ENCODE measurements around the gene BTBD9.

GRCh38 chr6:38688579-38689087 is 48.9 kb upstream of the BTBD9 start:
- TF ChIP-seq, protein P1, sequence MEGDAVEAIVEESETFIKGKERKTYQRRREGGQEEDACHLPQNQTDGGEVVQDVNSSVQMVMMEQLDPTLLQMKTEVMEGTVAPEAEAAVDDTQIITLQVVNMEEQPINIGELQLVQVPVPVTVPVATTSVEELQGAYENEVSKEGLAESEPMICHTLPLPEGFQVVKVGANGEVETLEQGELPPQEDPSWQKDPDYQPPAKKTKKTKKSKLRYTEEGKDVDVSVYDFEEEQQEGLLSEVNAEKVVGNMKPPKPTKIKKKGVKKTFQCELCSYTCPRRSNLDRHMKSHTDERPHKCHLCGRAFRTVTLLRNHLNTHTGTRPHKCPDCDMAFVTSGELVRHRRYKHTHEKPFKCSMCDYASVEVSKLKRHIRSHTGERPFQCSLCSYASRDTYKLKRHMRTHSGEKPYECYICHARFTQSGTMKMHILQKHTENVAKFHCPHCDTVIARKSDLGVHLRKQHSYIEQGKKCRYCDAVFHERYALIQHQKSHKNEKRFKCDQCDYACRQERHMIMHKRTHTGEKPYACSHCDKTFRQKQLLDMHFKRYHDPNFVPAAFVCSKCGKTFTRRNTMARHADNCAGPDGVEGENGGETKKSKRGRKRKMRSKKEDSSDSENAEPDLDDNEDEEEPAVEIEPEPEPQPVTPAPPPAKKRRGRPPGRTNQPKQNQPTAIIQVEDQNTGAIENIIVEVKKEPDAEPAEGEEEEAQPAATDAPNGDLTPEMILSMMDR (IDR thresholded peaks at IDR 0.05): no peak
- no peak for TF ChIP-seq POLR2A (IDR thresholded peaks at IDR 0.05)
